Left ventricle myocardium superior (tissue), 1 donor: ENCODE data around the gene GUCY1A2. TPM values are rescaled to one million over a fixed set of nuclear protein-coding genes. Genes with fewer than 3 reads are reported as not detected.
A peak's percentile ranks its signal among the peaks of the same experiment; 100 is the strongest.

Source experiments
- ATAC-seq: fragments of 200-7000 bp; cut with Tn5 transposase; one replicate; pipeline ENCODE4 v1.9.1; 2020; ENCODE audit warnings: mild to moderate bottlenecking, moderate library complexity
- DNase-seq: peaks from one replicate; pipeline ENCODE4 v3.0.0-alpha.2; 2020
- intact Hi-C: fragments of 100-400 bp; cut with micrococcal nuclease; formaldehyde crosslinking; loops from one replicate; pipeline ENCODE4 v1.11.0; 2022
- total RNA-seq: library from RNA; stranded (reverse); fragmentation: NEBNext Ultra II Directional; extraction: Animal tissue kit (Norgen Biotek cat#: 25700); gene quantifications from one replicate; pipeline ENCODE4 v1.2.1, GENCODE V29; 2021
- donor health status: DM: no; HTN: yes; CAD: no; lungs with severe emphysema.

Gene GUCY1A2
- total RNA-seq, 1 donor from 2014 or later: 10.9 TPM

- DNase-seq (no peak), ATAC-seq (no peak)
- intact Hi-C loops: no loop called here
Measured at GRCh38 chr11:107006076-107006833, 12.0 kb downstream of the GUCY1A2 start.

- no peak for ATAC-seq
- DNase-seq: no peak
- intact Hi-C loops: no loop called here
Measured at GRCh38 chr11:106999196-106999595, 19.1 kb downstream of the GUCY1A2 start.

DNA sequence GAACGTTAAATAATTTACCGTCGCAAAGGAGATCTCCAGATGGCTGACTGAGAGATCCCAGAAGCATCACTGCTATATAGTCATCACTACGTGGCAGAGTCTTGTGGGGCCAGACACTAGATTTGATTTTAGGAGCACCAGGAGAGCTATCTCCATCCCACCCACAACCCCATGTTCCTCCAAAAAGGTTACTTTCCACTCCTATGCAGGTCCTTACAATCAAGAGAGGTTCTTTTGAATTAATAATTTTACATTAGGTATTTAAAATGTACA is 19.4 kb downstream of the GUCY1A2 start:
- intact Hi-C loops: no loop called here
- ATAC-seq (no peak), DNase-seq (no peak)

DNA sequence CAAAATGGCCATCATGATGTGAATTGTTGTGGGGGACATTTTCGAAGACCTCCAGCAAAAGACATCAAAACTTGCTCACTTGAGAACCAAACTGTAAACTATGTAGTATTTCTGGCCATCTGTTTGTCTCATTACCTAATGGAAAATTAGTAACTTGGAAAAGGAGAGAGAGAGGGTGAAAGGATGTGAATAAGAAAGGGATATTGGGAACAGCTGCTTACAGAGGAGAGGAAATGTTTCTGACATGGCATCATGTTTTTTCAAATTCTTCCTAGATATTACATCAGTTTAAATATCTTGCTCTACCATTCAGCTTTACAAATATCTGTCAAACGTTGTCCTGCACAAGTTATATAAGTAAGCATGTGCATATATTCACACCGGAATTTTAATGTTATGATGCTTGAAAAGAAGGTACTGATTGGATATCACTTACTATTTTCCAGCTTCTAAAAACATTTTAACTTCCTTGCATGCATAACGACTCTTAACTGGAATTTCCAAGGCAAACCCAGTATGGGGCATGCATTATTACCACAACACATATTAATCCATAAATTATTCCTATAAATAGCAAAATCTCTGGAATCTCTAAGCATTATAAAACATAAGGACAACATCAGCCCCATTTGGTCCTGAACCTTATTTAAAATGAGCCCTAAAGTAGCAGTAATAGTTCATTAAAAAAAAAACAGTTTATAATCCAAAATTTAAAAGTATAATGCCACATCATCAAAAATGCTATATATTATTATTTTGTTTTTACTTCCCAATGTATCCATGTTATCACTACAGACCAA is 20.0 kb downstream of the GUCY1A2 start:
- peak; percentile 48 for ATAC-seq
- DNase-seq: no peak
- intact Hi-C loops: no loop called here

DNA sequence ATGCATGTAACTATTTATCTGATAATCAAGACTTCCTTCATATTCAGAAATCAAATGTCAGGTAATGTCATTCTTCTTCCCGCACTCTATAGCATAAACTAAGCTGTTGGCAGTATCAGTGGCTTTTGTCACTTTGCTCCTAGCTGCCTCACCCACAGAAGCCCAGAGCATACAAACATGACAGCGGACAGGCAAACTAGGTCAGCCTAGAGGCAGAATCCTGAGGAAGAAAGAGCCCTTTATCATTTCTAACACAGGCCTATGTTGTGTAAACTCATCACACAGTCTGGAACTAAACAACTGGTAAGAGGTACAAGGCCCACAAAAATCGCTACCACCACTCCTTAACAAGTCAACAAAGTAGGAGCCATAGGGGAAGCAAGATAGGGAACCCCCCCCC is 21.0 kb downstream of the GUCY1A2 start:
- ATAC-seq (no peak), DNase-seq (no peak)
- intact Hi-C loops: no loop called here

DNA sequence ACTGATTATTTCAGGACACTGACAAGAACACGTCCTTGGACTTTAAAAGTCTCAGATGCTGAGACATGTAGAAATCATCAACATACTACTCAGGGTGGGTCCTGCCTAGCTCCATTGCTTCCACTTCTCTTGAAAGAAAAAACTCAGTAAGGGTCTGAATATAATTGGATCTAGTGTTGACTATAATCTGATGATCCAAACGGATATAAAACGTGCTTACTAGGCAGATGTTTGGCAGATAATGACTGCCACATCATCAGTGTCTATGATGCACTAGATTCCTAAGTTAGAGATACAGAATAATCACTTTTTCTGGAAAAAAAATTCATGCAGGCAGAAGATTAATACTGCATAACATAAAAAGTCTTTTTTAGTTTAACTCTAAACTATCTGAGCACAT is 21.6 kb downstream of the GUCY1A2 start:
- intact Hi-C loops: no loop called here
- ATAC-seq (no peak), DNase-seq (no peak)

DNA sequence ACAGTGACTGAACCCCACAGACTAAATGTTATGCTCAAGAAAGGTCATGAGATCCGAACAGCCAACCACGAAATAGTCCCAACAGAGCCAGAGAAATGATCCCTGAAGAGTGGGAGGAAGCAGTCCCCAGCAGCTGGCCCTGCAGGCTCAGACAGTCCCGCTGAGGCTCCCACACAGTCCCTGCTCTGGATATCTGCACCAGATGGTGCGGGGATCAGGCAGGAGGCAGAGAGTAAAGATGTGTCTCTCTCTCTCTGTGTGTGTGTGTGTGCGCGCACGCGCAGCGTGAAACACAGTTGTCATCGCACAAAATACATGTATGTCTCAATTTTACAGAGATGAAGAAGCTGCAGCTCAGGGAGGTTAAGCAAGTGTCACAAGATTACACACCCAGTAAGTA is 27.9 kb downstream of the GUCY1A2 start:
- peak; percentile 86 for ATAC-seq
- DNase-seq: peak; percentile 52
- intact Hi-C loops: no loop called here

GRCh38 chr11:106989078-106989455 is 29.2 kb downstream of the GUCY1A2 start:
- intact Hi-C loops: no loop called here
- no peak for ATAC-seq

DNA sequence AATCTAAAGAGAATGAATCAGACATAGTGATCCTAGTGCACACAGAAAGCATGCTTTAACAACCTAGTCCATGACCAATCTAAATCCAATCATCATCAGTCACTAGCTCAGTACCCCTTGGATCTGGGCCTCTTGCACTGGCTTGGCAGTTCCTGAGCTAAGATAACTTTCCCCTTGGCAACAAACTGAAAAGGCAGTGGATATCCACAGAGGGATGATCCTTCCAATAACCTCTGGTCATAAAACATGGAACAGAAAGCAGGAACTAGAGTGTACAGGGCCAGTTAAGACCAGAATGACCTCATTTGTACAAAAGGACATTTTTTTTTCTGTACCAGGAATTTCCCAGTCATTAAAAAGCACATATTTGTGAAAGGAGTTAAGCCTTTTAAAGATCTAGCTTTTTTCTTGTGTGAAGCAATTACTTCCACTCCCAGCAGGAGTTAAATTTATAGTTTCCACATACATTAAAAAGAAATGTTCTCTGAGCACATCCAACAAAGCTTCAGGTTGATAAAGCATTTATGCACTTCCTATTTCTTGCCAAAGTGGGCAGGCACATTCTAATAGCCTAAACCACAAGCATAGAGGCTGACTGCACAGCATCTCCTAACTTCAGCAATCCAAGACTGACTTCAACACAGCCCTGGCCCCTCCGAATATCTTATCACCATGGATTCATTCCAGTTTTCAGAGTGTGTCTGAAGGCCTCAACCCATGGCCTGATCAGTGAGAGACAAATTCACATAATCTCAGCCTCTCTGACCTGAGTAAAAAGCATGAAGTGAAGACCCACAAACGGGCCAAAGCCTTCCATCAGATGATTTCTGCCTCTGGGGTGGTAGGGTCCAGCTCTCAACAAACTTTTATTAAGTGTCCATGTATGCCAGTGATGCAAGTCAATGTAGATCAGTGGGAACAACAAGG is 29.9 kb downstream of the GUCY1A2 start:
- DNase-seq: no peak
- intact Hi-C loops: no loop called here

More at GRCh38 chr11:106989078-106989455, 29.2 kb downstream of the GUCY1A2 start:
- DNase-seq: no peak

GRCh38 chr11:106986673-106987072 is 31.6 kb downstream of the GUCY1A2 start:
- ATAC-seq (no peak), DNase-seq (no peak)
- intact Hi-C loops: no loop called here

More for the DNA sequence above, 29.9 kb downstream of the GUCY1A2 start:
- peak; percentile 74 for ATAC-seq

- ATAC-seq (peak; percentile 48), DNase-seq (no peak)
- intact Hi-C loops: no loop called here
Measured at GRCh38 chr11:106986261-106986660, 32.0 kb downstream of the GUCY1A2 start.

GRCh38 chr11:106983991-106984390 is 34.3 kb downstream of the GUCY1A2 start:
- intact Hi-C loops: no loop called here
- no peak for ATAC-seq
- no peak for DNase-seq

DNA sequence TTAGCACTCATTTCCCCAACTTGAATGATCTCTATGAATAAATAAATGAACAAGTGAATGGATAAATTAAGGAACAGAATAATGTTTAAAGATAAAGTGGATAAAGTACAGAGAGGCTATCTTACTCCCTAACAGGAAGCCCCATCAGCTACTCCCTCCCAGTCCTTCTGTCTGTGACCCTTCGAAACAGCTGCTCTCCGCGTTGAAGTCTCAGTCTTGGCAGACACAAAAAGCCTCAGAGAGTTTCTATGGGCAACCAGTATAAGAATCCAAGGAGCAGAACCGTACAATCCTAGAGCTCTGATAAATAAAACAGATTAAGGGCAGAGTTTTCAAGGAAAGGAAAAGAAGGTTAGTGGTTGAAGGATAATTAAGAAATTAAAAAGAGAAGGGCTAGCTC is 35.0 kb downstream of the GUCY1A2 start:
- intact Hi-C loops: no loop called here
- ATAC-seq (peak; percentile 59), DNase-seq (no peak)

DNA sequence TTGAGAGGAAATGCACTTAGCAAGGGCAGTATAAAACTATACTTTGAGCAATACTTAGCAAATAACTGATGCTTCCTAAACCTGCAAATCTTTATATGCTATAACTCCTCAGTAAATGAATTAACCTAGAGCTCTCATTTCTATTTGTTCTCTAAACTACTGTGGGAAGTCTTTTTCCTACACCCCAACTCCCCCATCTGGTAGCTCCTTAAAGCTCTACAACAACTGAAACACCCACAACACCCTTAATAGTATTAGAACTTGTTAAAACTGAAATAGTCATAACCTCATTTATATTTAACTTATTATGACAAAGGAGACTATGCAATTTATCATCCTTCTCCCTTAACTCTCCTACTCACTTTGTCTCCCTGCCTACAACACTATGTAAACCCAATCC is 43.4 kb downstream of the GUCY1A2 start:
- DNase-seq (no peak), ATAC-seq (no peak)
- intact Hi-C loops: no loop called here

DNA sequence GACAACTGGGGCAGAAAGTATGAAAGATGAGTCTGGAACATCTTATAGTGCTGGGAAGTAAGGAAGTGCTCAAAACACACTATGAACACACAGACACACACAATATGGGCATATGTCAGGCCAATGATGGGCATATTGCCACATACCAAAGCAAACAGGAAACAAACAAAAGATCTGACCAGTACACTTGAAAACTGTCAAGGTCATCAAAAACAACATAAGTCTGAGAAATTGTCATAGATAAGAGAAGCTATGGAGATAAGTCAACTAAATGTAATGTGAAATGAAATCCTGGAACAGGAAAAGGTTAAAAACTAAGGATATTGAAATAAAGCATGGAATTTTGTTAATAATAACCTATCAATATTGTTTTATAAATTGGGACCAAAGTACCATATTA is 46.4 kb downstream of the GUCY1A2 start:
- DNase-seq (no peak), ATAC-seq (no peak)
- intact Hi-C loops: no loop called here

GRCh38 chr11:106969644-106970355 is 48.5 kb downstream of the GUCY1A2 start:
- DNase-seq (no peak), ATAC-seq (peak; percentile 58)
- intact Hi-C loops: no loop called here

- ATAC-seq (no peak), DNase-seq (no peak)
- intact Hi-C loops: no loop called here
Measured at GRCh38 chr11:106962995-106963394, 55.3 kb downstream of the GUCY1A2 start.

DNA sequence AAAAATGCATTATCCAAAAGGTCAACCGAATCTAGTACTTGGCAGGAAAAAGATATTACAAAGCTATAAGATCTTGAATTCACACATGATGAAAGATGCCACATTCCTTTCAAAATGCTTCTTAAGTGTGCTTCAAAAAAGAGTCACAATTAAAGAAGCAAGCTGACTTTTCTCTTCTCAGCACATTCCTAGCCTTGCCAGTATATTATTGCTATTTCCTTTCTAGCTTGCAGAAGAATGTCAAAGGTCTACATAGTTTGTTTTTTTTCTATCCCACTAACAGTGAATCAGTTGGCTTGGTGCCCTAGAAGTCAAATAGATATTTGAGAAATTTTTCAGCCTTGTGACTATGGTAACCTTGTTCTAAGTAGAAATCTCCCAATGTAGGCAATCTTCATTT is 56.8 kb downstream of the GUCY1A2 start:
- no peak for DNase-seq
- no peak for ATAC-seq
- intact Hi-C loops: no loop called here

DNA sequence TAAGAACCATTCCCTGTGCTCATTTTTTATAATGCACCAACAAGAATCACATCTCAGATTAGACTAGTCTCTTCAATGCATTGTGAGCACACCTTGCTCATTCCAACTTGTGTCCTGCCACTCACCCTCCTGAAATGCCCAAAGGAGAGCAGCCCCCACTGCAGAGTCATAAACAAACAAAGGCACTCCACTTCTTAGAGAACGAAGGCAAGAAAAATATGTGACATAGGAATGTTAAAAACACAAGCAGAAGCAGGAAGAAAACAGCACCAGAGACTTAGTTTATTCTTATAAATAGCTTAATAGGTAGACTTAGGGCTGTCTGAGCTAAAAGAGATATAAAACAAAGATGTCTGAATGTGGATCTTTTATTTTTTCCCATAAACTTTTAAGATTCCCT is 57.2 kb downstream of the GUCY1A2 start:
- intact Hi-C loops: no loop called here
- ATAC-seq (no peak), DNase-seq (no peak)
